GM19193 (cell line): Measurements from ENCODE around the gene DNAJC24.

Source experiments
- POLR2A ChIP-seq: IDR thresholded peaks from 4 replicates; pipeline ENCODE4 v1.6.1; 2011; ENCODE audit not compliant: insufficient read depth, insufficient read length; ENCODE audit errors: extremely low read depth

DNAJC24 gene

GRCh38 chr11:31387379-31387778 lies 17.7 kb downstream of the DNAJC24 start:
- no peak for TF ChIP-seq POLR2A

- no peak for TF ChIP-seq POLR2A
These were observed 27.7 kb downstream of the DNAJC24 start for GRCh38 chr11:31397239-31397834.

GRCh38 chr11:31404614-31405013 lies 35.0 kb downstream of the DNAJC24 start:
- no peak for TF ChIP-seq POLR2A

GRCh38 chr11:31408201-31408600 lies 38.5 kb downstream of the DNAJC24 start:
- no peak for TF ChIP-seq POLR2A

- no peak for TF ChIP-seq POLR2A
These were observed 43.3 kb downstream of the DNAJC24 start for GRCh38 chr11:31412946-31413345.

GRCh38 chr11:31414338-31414737 lies 44.7 kb downstream of the DNAJC24 start:
- no peak for TF ChIP-seq POLR2A

GRCh38 chr11:31415435-31415834 lies 45.8 kb downstream of the DNAJC24 start:
- no peak for TF ChIP-seq POLR2A

GRCh38 chr11:31417357-31417756 lies 47.7 kb downstream of the DNAJC24 start:
- TF ChIP-seq POLR2A: no peak

- no peak for TF ChIP-seq POLR2A
These were observed 48.2 kb downstream of the DNAJC24 start for GRCh38 chr11:31417816-31418215.

GRCh38 chr11:31419138-31419537 lies 49.5 kb downstream of the DNAJC24 start:
- TF ChIP-seq POLR2A: no peak

GRCh38 chr11:31419669-31420068 lies 50.0 kb downstream of the DNAJC24 start:
- no peak for TF ChIP-seq POLR2A

- TF ChIP-seq POLR2A: no peak
These were observed 52.2 kb downstream of the DNAJC24 start for GRCh38 chr11:31421820-31422219.

GRCh38 chr11:31422703-31423102 lies 53.0 kb downstream of the DNAJC24 start:
- no peak for TF ChIP-seq POLR2A

GRCh38 chr11:31424652-31425051 lies 55.0 kb downstream of the DNAJC24 start:
- no peak for TF ChIP-seq POLR2A

GRCh38 chr11:31433851-31434250 lies 64.2 kb downstream of the DNAJC24 start:
- TF ChIP-seq POLR2A: no peak

- TF ChIP-seq POLR2A: no peak
These were observed 68.2 kb downstream of the DNAJC24 start for GRCh38 chr11:31437742-31438435.
